Stimulated activated CD4-positive, alpha-beta T cell treated with anti-CD3 and anti-CD28 coated beads, Interleukin-1b, Interleukin-23, amount 100 ng/mL, for 24 hours (primary cell): ENCODE results near the gene ACTR5.
"Not testable (repeated sequence)": the region's sequence is repeated elsewhere in the genome, so short reads cannot be mapped to it uniquely, and the experiment has no call there.

Source experiments
- DNase-seq, 4 experiments: peaks; one replicate each; pipeline ENCODE4 v3.0.0-alpha.2; 2020; ENCODE audit warnings: low read depth in 4 of 4, low spot score in 1 of 4

The ACTR5 gene

GRCh38 chr20:38764567-38765318 is 16.5 kb downstream of the ACTR5 start:
- peak in 3 of 4 experiments; percentile 24 to 52 (median 51) for DNase-seq

- no peak for DNase-seq
Observed at GRCh38 chr20:38766071-38766470, 17.8 kb downstream of the ACTR5 start.

DNA sequence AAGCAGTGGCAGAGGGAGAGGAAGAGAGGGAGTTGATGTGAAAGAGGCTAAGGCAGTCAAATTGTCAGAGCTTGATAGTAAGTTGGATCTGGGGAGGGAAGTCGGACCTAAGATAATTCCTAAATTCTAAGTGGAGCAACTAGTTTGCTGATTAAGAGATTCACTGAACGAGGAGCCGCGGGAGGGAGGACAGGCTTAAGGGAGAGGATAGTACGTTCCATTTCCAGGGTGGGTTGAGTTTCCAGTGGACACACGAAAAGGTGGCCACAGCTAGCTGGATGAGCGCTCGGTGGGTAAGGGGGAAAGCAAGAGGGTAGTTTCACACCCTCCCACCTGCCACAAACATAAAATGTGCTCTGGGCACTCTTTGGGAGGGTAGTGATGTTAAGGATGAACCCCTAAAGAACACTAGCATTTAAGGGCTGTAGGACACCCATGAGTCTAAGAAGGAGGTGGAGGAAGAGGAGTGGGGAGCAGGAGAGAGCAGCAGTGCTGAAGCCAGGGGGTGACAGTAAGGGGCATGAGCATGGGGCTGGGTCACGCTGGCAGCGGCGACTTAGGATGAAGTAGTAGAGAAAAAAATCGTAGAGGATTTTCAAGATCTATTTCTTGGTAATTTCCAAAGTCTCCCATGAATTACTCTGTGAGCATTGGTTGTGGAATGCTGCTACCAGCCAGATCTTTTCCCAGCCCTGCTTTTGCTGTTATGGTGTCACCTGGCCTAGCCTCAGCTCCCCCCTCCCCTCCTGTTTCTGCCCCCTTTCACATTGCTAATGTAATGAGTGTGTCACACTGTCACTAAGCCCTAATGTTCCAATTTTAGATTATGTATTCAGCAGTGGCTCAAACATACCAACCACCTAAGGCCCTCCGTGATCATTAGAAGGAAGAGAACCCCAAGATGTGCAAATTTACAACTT is 21.4 kb downstream of the ACTR5 start:
- no peak for DNase-seq

- no peak for DNase-seq
Observed at GRCh38 chr20:38770546-38770945, 22.3 kb downstream of the ACTR5 start.

GRCh38 chr20:38770970-38771369 is 22.7 kb downstream of the ACTR5 start:
- no peak for DNase-seq

DNA sequence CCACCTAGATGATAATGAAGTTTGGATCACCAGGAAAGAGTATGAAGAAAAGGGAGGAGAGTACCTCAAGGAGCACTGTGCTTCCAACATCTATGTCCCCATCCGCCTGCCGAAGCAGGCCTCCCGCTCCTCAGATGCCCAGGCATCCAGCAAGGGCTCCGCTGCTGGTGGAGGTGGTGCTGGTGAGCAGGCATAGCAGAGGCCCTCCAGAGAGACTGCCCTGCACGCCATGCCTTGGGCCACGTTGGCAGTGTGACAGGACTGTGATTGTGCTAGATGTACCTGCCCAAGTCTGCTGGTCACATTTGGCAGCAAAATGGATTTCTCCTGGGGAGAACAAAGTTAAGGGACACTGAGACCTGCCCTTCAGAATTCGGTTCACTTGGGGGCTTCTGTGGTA is 23.4 kb downstream of the ACTR5 start:
- DNase-seq = no peak

DNA sequence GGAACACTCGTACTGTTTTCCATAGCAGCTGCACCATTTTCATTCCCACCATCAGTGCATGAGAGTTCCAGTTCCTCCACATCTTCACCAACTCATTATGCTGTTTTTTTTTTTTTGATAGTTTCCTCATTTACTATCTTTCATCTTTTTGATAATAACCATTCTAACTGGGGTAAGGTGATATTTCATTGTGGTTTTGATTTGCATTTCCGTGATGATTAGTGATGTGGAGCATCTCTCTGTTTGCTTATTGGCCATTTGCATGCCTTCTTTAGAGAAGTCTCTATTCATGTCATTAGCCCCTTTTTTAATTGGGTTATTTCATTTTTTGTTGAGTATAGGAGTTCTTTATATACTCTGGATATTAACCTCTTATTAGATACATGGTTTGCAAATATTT is 25.9 kb downstream of the ACTR5 start:
- no peak for DNase-seq

- no peak for DNase-seq
Observed at GRCh38 chr20:38776363-38776762, 28.1 kb downstream of the ACTR5 start.

GRCh38 chr20:38779247-38780097 is 31.2 kb downstream of the ACTR5 start:
- DNase-seq = no peak

DNA sequence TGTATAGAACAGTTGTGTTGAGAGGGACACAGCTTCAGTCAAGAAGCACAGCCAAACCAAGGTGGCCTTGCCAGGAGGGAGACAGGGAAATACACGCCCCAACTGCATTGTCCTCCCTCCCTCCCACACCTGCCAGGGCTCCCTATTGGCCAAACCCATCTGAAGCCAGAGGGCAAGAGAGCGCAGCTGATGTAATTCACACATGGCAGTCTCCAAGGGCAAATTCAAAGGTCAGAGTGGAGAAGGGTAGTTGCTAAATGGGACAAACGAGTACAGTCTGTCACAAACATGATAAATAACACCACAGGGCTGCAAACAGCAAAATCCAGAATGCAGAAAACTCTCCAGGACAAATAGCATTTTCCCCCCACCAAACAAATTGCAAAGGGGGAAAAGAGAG is 34.0 kb downstream of the ACTR5 start:
- DNase-seq = no peak

DNA sequence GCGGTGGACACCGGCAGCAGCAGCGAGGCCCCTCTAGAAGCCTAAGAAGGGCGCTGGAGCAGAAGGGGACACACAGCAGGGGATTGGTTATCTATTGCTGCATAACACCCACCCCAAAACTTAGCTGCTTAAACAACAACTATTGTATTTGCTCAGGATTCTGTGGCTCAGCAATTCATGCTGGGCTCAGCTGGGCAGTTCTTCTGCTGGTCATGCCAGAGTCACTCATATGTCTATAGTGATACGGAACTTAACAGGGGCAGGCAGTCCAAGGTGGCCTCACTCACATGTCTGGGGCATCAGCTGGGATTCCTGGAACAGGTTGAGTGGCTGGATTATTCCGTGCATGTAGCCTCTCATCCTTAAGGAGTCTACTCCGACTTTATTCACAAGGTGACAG is 39.6 kb downstream of the ACTR5 start:
- no peak for DNase-seq

DNA sequence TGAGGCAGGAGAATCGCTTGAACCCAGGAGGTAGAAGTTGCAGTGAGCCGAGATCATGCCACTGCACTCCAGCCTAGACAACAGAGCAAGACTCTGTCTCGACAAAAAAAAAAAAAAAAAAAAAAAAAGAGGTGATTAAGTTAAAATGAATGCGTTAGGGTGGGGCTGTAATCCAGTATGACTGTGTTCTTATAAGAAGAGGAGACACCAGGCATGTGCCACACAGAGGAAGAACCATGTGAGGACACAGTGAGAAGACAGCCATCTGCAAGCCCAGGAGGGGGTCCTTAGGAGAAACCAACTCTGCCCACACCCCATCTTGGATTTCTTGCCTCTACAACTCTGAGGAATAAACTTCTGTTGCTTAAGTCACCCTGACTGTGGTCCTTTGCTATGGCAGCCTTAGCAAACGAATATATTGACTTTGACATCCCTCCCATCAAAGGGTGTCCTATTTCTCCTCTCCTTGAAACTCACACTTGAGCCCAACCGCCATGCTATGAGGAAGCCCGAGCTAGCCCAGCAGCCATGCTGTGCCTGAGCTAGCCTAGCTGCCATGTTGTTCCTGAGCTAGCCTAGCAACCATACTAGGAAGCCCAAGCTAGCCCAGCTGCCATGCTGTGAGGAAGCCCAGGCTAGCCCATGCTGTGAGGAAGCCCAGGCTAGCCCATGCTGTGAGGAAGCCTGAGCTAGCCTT is 41.4 kb downstream of the ACTR5 start:
- DNase-seq = no peak

DNA sequence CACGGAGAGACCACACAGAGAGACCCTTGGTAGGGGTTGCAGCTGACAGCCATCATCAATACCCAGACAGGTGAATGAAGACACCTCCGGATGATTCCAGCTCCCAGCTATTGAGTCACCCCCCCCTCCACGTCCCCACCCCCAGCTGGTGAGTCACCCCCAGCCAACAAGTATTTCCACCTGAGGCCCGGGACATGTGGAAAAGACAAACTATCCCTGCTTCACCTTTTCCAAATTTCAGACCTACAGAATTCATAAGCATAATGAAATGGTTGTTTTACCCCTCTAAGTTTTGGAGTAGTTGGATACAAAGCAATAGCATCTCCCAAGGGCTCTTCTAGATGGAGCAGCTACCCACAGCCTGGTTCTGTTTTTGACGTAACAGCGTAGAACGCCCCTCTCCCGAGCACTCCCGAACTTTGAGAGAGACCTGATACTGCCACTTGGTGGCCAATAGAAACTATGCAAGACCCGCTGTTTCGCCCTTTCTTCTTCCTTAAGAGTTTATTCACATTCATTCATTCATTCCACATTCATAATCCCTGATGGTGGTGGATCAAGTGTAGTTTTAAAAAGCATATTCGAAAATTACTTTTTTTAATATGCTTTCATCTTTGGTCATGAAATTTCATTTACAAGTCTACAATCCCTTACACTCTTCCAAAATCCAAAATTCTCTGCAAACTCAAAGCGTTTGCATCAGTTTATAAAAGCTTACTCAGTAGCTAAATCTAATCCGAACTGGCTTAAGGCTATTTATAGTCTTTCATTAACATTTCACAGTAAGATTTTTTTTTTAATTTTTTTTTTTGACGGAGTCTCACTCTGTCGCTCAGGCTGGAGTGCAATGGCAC is 42.2 kb downstream of the ACTR5 start:
- peak in 1 of 4 experiments; percentile 30 for DNase-seq

GRCh38 chr20:38791291-38791690 is 43.0 kb downstream of the ACTR5 start:
- no peak for DNase-seq

DNA sequence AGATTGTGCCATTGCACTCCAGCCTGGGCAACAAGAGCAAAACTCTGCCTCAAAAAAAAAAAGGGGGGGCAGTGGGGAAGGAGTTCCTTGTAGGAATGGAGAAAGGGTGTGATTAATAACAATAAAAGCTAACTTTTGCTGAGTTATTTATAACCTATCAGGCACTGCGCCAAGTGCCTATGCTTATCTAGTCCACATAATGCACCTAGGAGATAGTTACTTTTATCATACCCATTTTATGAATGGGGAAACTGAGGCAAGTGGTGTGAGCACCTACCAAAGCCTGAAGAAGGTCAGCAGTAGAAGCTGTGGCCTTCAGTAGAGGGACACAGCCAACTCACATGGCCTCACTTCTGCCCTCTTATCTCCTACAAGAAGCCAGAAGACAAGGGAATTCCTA is 43.7 kb downstream of the ACTR5 start:
- no peak for DNase-seq

GRCh38 chr20:38794057-38794456 is 45.8 kb downstream of the ACTR5 start:
- DNase-seq = not testable (repeated sequence)

DNA sequence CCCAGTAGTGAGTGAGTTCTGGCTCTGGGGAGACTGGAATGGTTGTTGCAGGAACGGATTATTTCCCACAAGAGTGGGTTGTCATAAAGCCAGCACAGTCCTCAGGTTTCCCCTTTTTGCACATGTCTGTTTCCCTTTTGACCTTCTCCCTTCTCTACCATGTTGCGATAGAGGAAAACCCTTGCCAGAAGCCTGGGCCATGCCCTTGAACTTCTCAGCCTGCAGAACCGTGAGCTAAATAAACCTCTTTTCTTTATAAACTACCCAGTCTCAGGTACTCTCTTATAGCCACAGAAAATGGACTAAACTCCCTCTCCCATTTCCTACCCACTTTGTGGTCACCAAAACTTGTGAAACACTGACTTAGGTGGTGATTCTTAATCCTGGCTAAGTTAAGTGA is 50.0 kb downstream of the ACTR5 start:
- DNase-seq = no peak

- no peak for DNase-seq
Observed at GRCh38 chr20:38799203-38799602, 50.9 kb downstream of the ACTR5 start.

DNA sequence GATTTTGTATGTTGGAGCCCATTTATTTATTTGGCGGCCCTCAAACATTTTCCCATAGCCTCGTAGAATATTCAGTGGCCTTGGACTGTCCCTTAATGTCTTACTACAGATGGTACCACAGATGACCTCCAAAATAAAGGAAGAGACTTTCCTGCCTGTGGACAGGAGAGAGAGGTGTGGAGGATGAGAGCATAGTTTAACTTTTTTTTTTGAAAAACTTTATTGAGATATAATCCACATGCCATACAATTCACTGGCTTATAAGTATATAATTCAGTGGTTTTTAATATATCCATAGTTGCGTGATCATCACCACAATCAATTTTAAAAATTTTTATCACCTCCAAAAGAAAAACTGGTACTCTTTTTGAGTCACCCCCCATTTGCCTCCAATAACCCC is 52.6 kb downstream of the ACTR5 start:
- no peak for DNase-seq

DNA sequence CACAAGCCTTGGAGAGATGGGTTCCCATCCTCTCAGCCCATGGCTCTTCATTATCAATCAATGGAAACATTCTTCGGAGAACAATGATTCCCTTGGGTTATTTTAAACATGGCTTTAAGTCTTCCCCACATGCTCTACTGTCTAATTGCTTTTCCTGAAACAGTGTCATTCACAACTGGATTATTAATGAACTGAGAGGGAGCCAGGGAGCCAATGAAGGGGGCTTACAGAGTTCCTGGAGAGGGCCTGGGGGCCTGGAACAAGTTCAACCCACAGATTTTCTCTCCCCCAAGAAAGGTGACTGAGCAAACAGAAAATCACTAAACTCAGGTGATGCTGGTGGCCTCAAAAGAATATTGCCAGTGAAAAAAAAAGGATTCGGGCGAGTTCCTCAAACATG is 56.0 kb downstream of the ACTR5 start:
- DNase-seq = no peak
